A204.1 (cell line): ENCODE measurements around the gene GP9.
"Not testable (repeated sequence)": the region's sequence is repeated elsewhere in the genome, so short reads cannot be mapped to it uniquely, and the experiment has no call there.

Experiments
- FAIRE-seq: peaks from 2 replicates; lab custom pipeline; 2012; peaks lifted over from hg19 to GRCh38; lab: Jason Lieb, UNC

Gene GP9

GRCh38 chr3:129111076-129111780 lies 50.6 kb downstream of the GP9 start:
- FAIRE-seq = not testable (repeated sequence)
